ENCODE results near the gene P3H2. TPM values are rescaled to one million over a fixed set of nuclear protein-coding genes. Genes with fewer than 3 reads are reported as not detected.
A peak's percentile ranks its signal among the peaks of the same experiment; 100 is the strongest.

P3H2 gene
- total RNA-seq, 1 experiment from 2014 or later: 20.9 TPM

GRCh38 chr3:190116551-190117067 is 4.1 kb downstream of the P3H2 start:
- no peak overlapping the region for H3K4me2 ChIP-seq
- POLR2A ChIA-PET (ENCODE audit: unreplicated experiment): interaction anchor here (0.7 kb wide), 1 partner anchor 24 kb away, joined by 3 read pairs; no protein-coding TSS in a partner anchor
- peak; percentile 33 to 70 for DNase-seq
- no peaks in the 10 kb centered on the region for H4K20me1 ChIP-seq (ENCODE audit: insufficient read depth)
- intact Hi-C loops (cut with micrococcal nuclease; ENCODE audit: unreplicated experiment): loop anchor here (2.0 kb wide), 1 partner anchor 40 kb away; no protein-coding TSS in a partner anchor
- H3K27me3 ChIP-seq (ENCODE audit: insufficient read depth, low read depth): no peaks in the 10 kb centered on the region
- H3K9me2 ChIP-seq (ENCODE audit: insufficient read depth): no peaks in the 10 kb centered on the region
- CTCF ChIA-PET: interaction anchor here (0.6 kb wide), 2 partner anchors 159 to 231 kb away, joined by 5 read pairs; no protein-coding TSS in a partner anchor
- no peak overlapping the region for H3K4me3 ChIP-seq
- no TSS peak for BruUV-seq (replicated peaks)
- no peak overlapping the region for H2AFZ ChIP-seq
- no peaks in the 10 kb centered on the region for H3K79me2 ChIP-seq (ENCODE audit: low read depth)
- H3F3A ChIP-seq (ENCODE audit: insufficient read depth, low read depth): 0 out of 2 replicates have a peak, but pooled peaks cover 5% of the 10 kb centered on the region
- H3K27ac ChIP-seq: no peak overlapping the region
- no peaks in the 10 kb centered on the region for H3K36me3 ChIP-seq (ENCODE audit: low read depth)
- H3K4me1 ChIP-seq (replicated peaks; ENCODE audit: insufficient read depth): peaks cover 42% of the 10 kb centered on the region
- TF ChIP-seq CTCF (conservative IDR thresholded peaks at IDR 0.05) (no peak), EZH2 (IDR thresholded peaks at IDR 0.05; ENCODE audit: low read depth) (no peak)
- no peaks in the 10 kb centered on the region for H3K9me3 ChIP-seq (ENCODE audit: insufficient read depth, low read depth)

GRCh38 chr3:190110826-190111225 is 9.9 kb downstream of the P3H2 start:
- Histone ChIP-seq H3K4me3 (no peak overlapping the region), H3K4me2 (no peak overlapping the region), H2AFZ (no peak overlapping the region), H3K79me2 (ENCODE audit: low read depth) (no peaks in the 10 kb centered on the region), H4K20me1 (ENCODE audit: insufficient read depth) (no peaks in the 10 kb centered on the region), H3F3A (ENCODE audit: insufficient read depth, low read depth) (no peaks in the 10 kb centered on the region), H3K4me1 (replicated peaks; ENCODE audit: insufficient read depth) (0 out of 2 replicates have a peak, but pooled peaks cover 5% of the 10 kb centered on the region), H3K36me3 (ENCODE audit: low read depth) (no peaks in the 10 kb centered on the region), H3K27ac (no peak overlapping the region), H3K9me3 (ENCODE audit: insufficient read depth, low read depth) (no peaks in the 10 kb centered on the region), H3K9me2 (ENCODE audit: insufficient read depth) (no peaks in the 10 kb centered on the region), H3K27me3 (ENCODE audit: insufficient read depth, low read depth) (no peaks in the 10 kb centered on the region)
- ChIA-PET POLR2A (ENCODE audit: unreplicated experiment) (interaction anchor here (0.6 to 0.8 kb wide), 2 partner anchors 9 to 10 kb away, joined by 3 to 12 read pairs; partner anchors contain the start of gene P3H2), CTCF (no interaction called here)
- TF ChIP-seq EZH2 (IDR thresholded peaks at IDR 0.05; ENCODE audit: low read depth) (no peak), CTCF (conservative IDR thresholded peaks at IDR 0.05) (no peak)
- no peak for DNase-seq
- no TSS peak for BruUV-seq (replicated peaks)
- intact Hi-C loops (cut with micrococcal nuclease; ENCODE audit: unreplicated experiment): no loop called here

GRCh38 chr3:190109441-190109840 is 11.3 kb downstream of the P3H2 start:
- Histone ChIP-seq H3K9me3 (ENCODE audit: insufficient read depth, low read depth) (no peaks in the 10 kb centered on the region), H3K79me2 (ENCODE audit: low read depth) (no peaks in the 10 kb centered on the region), H3K9me2 (ENCODE audit: insufficient read depth) (no peaks in the 10 kb centered on the region), H3K4me3 (no peak overlapping the region), H3K36me3 (ENCODE audit: low read depth) (no peaks in the 10 kb centered on the region), H3K4me1 (replicated peaks; ENCODE audit: insufficient read depth) (0 out of 2 replicates have a peak, but pooled peaks cover 5% of the 10 kb centered on the region), H2AFZ (no peak overlapping the region), H4K20me1 (ENCODE audit: insufficient read depth) (no peaks in the 10 kb centered on the region), H3K27me3 (ENCODE audit: insufficient read depth, low read depth) (no peaks in the 10 kb centered on the region), H3K27ac (no peak overlapping the region), H3K4me2 (no peak overlapping the region), H3F3A (ENCODE audit: insufficient read depth, low read depth) (no peaks in the 10 kb centered on the region)
- no peak for DNase-seq
- intact Hi-C loops (cut with micrococcal nuclease; ENCODE audit: unreplicated experiment): no loop called here
- CTCF ChIA-PET: interaction anchor here (0.6 kb wide), 1 partner anchor 47 kb away, joined by 3 read pairs; no protein-coding TSS in a partner anchor
- no TSS peak for BruUV-seq (replicated peaks)
- no peak for TF ChIP-seq CTCF (conservative IDR thresholded peaks at IDR 0.05)
- no peak for TF ChIP-seq EZH2 (IDR thresholded peaks at IDR 0.05; ENCODE audit: low read depth)
- POLR2A ChIA-PET (ENCODE audit: unreplicated experiment): no interaction called here
